Left ventricle myocardium inferior (tissue), 1 donor: ENCODE data around the gene PPP2R2D. TPM values are rescaled to one million over a fixed set of nuclear protein-coding genes. Genes with fewer than 3 reads are reported as not detected.
A peak's percentile ranks its signal among the peaks of the same experiment; 100 is the strongest.

Experiments used
- DNase-seq: peaks from one replicate; pipeline ENCODE4 v3.0.0-alpha.2; 2020
- H3K27ac ChIP-seq: fragments of 200-600 bp; replicated peaks from 2 replicates; pipeline ENCODE4 v1.8.0; 2021
- H3K27me3 ChIP-seq: fragments of 200-600 bp; 2 replicates; pipeline ENCODE4 v1.8.0; 2021; ENCODE audit warnings: low read depth
- H3K36me3 ChIP-seq: fragments of 200-600 bp; 2 replicates; pipeline ENCODE4 v1.8.0; 2021
- H3K4me1 ChIP-seq: fragments of 200-600 bp; 2 replicates; pipeline ENCODE4 v1.8.0; 2021
- H3K4me3 ChIP-seq: fragments of 200-600 bp; 2 replicates; pipeline ENCODE4 v1.8.0; 2021; ENCODE audit warnings: mild to moderate bottlenecking, moderate library complexity
- H3K9me3 ChIP-seq: fragments of 200-600 bp; replicated peaks from 2 replicates; pipeline ENCODE4 v1.8.0; 2021
- CTCF ChIP-seq: fragments of 200-600 bp; IDR thresholded peaks from 2 replicates; pipeline ENCODE4 v1.8.0; 2021; ENCODE audit warnings: antibody characterized with exemption, mild to moderate bottlenecking, borderline replicate concordance
- intact Hi-C: fragments of 100-400 bp; cut with micrococcal nuclease; formaldehyde crosslinking; loops from one replicate; pipeline ENCODE4 v1.11.0; 2022
- total RNA-seq: library from RNA; stranded (reverse); fragmentation: NEBNext Ultra II Directional; extraction: Animal tissue kit (Norgen Biotek cat#: 25700); gene quantifications from one replicate; pipeline ENCODE4 v1.2.1, GENCODE V29; 2021
- donor health status: DM: no; HTN: yes; CAD: no; lungs with severe emphysema.

The PPP2R2D gene
- total RNA-seq, 1 donor from 2014 or later, result 38.2 TPM

GRCh38 chr10:131934769-131935168, 34.0 kb downstream of the PPP2R2D start:
- TF ChIP-seq CTCF, result no peak
- no peak overlapping the region for H3K27ac ChIP-seq
- intact Hi-C loops, result no loop called here
- H3K9me3 ChIP-seq, result no peaks in the 10 kb centered on the region
- H3K27me3 ChIP-seq, result no peaks in the 10 kb centered on the region
- no peak for DNase-seq
- peaks cover 80% of the 10 kb centered on the region for H3K4me1 ChIP-seq
- H3K4me3 ChIP-seq, result no peak overlapping the region
- H3K36me3 ChIP-seq, result peaks cover 39% of the 10 kb centered on the region

- no peak for TF ChIP-seq CTCF
- Histone ChIP-seq H3K4me3 (no peak overlapping the region), H3K4me1 (peaks cover 75% of the 10 kb centered on the region), H3K36me3 (peaks cover 44% of the 10 kb centered on the region), H3K9me3 (no peaks in the 10 kb centered on the region), H3K27ac (no peak overlapping the region), H3K27me3 (no peaks in the 10 kb centered on the region)
- intact Hi-C loops, result no loop called here
- DNase-seq, result no peak
These were observed 34.5 kb downstream of the PPP2R2D start for GRCh38 chr10:131935260-131935659.

- Histone ChIP-seq H3K27me3 (no peaks in the 10 kb centered on the region), H3K4me1 (peaks cover 65% of the 10 kb centered on the region), H3K9me3 (no peaks in the 10 kb centered on the region), H3K27ac (no peak overlapping the region), H3K36me3 (peaks cover 54% of the 10 kb centered on the region), H3K4me3 (no peak overlapping the region)
- intact Hi-C loops, result no loop called here
- no peak for TF ChIP-seq CTCF
- no peak for DNase-seq
These were observed 35.5 kb downstream of the PPP2R2D start for GRCh38 chr10:131936294-131936693.

- Histone ChIP-seq H3K27me3 (no peaks in the 10 kb centered on the region), H3K36me3 (peaks cover 59% of the 10 kb centered on the region), H3K4me3 (no peak overlapping the region), H3K27ac (no peak overlapping the region), H3K4me1 (peaks cover 60% of the 10 kb centered on the region), H3K9me3 (no peaks in the 10 kb centered on the region)
- TF ChIP-seq CTCF, result no peak
- intact Hi-C loops, result no loop called here
- no peak for DNase-seq
These were observed 35.9 kb downstream of the PPP2R2D start for GRCh38 chr10:131936736-131937135.

- Histone ChIP-seq H3K9me3 (no peaks in the 10 kb centered on the region), H3K27me3 (no peaks in the 10 kb centered on the region), H3K27ac (peak overlapping the region; percentile 24), H3K4me3 (no peak overlapping the region), H3K4me1 (peaks cover 49% of the 10 kb centered on the region), H3K36me3 (peaks cover 66% of the 10 kb centered on the region)
- TF ChIP-seq CTCF, result no peak
- no peak for DNase-seq
- intact Hi-C loops, result no loop called here
These were observed 37.0 kb downstream of the PPP2R2D start for GRCh38 chr10:131937836-131938235.

- no peak overlapping the region for H3K27ac ChIP-seq
- no peaks in the 10 kb centered on the region for H3K9me3 ChIP-seq
- no peaks in the 10 kb centered on the region for H3K27me3 ChIP-seq
- H3K4me1 ChIP-seq, result peaks cover 45% of the 10 kb centered on the region
- H3K36me3 ChIP-seq, result peaks cover 66% of the 10 kb centered on the region
- intact Hi-C loops, result no loop called here
- TF ChIP-seq CTCF, result no peak
- DNase-seq, result no peak
- H3K4me3 ChIP-seq, result no peak overlapping the region
These were observed 37.9 kb downstream of the PPP2R2D start for GRCh38 chr10:131938681-131939080.
